GM19099 (cell line): ENCODE data around the gene DNAJC6.
A peak's percentile ranks its signal among the peaks of the same experiment; 100 is the strongest.

Source experiments
- POLR2A ChIP-seq: IDR thresholded peaks from 3 replicates; pipeline ENCODE4 v1.6.1; 2011; ENCODE audit warnings: low read depth; ENCODE audit not compliant: insufficient read length; ENCODE audit errors: extremely low read depth

Gene DNAJC6

DNA sequence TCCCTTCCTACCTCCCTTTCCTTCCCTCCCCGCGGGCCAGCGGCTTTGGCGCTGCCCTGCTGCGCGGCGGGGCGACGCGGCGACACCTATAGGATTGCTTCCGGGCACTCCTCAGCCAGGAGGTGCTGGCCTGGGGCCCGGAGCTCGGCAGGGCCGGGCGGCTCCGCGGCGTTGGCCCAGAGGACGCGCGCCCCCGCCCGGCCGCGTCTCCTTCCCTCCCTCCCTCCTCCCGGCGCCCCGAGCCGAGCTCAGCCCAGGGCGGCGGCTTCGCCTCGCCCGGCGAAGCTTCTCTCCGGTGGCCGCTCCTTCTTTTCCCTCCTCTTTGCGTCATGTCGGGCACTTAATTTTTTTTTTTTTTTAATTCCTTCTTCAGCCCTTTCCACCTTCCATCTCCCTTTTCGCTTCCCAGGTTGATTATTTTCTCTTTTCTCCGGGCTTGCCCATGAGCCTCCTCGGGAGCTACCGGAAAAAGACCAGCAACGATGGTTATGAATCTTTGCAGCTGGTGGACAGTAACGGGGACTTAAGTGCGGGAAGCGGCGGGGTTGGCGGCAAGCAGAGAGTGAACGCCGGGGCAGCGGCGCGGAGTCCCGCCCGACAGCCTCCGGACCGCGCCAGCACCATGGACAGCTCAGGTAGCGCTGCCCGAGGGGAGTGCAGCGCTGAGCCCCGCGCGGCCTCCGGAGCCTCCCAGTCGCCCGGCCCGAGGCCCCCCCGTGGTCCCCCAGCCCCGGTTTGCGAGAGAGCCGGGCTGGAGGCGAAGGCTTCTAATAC, at the start of gene DNAJC6:
TSS of gene DNAJC6 (plus strand) at position 240 of the 774 bp plus-strand sequence. CDS start at position 443, 203 bp downstream.
- TF ChIP-seq POLR2A = no peak

DNA sequence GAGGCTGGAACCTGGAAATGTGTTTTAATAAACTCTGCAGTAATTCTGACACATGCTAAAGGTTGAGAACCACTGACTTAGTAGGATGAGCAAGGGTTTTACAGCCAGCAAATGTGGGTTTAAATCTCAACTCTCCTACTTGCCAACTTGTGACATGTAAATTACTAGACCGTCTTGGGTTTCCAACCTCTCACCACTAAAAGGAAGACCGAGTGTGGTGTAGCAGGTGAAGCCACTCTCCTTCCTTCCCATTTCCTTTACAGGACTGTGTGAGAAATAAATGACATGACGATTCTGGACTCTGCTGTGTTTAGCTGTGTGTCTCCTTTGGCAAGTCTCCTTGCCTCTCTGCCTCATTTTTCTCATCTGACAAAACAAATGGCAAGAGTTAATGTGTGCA, 49.5 kb upstream of the DNAJC6 start:
- TF ChIP-seq POLR2A = no peak

DNA sequence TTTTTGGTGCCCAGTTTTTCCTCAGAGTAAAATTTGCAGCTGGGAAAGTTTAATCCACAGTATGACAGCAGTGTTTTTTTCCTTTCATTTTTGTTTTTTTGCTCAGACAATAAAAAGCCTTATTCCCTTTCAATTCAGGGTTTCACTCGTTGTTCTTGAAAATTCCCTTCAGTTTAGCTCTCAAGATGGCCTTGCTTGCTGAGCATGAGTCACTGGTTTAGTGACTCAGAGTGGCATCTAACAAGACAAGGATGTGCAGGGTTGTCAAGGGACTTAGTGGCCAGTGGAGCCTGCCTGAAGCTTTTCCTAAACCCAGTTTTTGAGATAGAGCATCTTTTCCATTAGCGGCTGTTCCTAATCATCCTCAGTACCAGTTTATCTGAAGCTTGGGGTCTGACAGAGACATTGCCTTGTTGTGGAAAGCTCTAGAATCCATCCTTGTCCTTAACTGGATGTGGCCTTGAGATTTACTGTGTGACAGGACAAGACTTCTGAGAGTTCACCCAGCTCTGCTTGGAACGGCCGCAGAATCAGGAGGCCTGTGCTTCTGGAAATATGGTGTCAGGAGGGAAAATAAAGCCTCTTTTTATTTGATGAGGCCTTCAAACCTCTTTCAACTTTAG, 48.4 kb upstream of the DNAJC6 start:
- TF ChIP-seq POLR2A = no peak

DNA sequence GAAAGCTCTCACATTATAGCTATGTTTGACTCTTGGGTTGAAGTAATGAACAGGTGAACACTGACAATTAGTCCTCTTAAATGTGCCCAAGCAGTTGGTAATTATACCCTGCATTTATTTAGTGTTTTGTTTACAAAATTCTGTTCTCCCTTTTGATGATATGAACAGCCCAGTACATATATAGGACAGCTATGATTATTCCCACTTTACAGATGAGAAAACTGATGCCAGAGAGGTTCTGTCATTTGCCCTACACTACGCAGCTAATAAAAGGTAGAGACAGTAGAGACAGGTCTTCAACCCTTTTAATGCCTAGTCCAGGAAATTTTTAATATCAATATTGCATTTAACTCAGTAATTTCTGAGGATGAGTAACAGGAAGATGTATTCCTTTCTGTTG, 46.1 kb upstream of the DNAJC6 start:
- TF ChIP-seq POLR2A = no peak

DNA sequence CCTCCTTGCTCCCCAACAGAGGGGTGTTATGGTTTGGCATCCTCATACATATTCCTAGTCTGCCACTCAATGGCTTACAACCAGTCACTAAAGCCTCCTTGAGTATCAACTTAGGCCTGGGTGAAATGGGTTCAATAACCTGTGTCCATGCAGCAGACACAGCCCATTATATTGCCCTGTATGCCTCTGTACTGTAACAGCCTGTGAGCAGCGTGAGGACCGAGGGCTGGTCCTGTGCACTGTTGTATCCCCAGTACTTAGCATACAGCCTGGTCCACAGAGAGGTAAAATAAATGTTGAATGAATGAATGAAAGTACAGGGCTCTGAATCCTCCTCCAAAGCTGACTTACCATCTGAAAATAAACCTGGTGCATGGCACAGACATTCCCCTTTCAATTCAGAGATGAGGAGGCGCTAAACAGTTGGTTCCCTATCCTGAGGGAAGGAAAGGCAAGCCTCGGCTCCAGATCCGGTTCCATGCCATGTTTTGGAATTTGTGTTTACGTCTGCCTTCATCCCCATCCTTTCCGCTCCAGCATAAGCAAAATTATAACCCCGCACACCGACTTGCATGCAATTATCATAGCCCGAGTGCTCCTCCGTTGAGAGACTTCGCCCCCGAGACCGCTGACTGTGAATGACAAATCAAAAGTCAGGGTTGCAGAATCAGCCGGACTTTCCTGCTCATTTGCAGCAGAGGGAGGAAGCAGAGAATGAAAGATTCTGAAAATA, 45.0 kb upstream of the DNAJC6 start:
- TF ChIP-seq POLR2A = no peak

DNA sequence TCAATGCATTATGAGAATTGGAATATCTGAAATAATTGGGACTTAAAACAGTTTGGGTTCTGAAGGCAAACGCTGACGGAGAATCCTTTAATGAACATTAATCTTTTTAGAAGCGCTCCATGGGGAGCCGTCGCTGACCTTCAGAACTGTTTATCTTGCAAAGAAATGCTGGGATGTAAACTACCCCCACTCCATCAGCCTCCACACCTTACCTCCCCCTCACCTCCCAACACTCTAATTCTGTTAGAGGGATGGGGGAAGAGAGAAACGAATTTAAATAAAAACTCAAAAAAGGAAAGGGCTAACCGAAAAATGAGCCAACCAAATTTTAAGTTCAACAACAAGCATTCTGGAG, 44.1 kb upstream of the DNAJC6 start:
- no peak for TF ChIP-seq POLR2A

DNA sequence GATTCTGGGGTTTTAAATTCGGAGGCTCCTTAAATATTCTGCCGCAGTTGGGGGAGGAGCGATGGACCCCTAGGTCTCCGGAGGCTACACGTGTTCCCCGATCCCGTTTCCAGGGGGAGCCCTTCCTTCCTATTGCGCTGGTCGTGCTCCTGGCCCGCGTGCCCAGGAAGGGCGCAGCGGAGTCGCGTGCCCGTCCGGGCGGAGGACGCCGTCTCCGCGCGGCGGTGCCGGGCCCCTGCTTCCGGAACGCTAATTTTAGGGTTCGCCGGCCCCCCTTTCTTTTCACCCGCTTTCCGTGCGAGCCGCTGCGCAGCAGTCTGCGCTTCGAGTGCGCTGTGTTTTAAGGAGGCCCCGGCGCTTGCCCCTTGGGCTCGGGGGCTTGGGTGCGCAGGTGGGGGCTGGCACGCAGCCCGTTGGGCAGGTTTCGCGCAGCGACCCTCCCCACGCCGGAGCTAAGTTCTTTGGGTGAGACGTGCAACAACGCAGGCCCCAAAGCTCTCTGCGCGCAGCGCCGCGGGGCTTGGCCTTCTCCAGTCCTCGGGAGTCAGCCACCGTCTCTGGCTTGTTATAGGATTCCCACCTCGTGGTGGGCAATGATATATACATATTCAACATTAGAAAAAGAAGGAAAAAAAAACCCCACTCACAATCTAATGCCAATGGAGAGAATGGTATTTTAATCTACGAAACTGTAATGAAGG, 43.5 kb upstream of the DNAJC6 start:
- TF ChIP-seq POLR2A = peak; percentile 32

DNA sequence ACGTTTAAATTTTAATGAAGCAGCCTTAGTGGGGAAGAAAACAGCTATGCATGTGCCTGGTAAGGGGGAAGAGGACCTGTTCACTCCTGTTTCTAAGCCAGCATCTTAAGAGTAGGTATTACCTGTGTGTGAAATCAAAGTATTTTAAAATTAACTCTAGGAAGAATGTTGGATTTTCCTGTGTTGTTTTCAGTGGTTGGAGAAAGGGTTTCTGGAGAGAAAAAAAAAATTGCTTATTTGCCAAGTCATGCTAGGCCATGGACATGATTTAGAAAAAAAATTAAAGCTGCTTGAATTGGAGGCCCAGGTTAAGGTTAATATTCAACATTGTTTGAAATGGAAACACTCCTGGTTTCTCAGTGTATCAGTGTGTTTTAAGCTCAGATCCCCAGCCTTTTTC, 42.9 kb upstream of the DNAJC6 start:
- no peak for TF ChIP-seq POLR2A

DNA sequence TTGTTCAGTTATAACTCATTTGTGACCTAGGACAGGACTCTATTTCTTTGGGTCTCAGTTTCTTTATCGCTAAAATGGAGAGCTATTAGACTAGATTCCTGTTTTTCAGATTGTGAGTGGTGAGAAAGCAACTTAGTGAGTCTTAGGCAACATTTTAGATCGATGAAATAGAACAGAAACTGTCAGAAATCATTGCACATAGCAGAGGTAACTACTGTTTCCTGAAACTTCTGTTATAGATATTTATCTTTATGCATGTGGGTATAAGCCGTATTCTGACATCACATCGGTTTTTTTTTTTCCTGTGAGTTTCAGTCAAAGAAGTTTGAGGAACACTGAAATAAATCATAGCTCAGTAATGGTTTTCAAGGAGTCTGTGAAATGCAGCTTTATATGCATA, 42.1 kb upstream of the DNAJC6 start:
- TF ChIP-seq POLR2A = no peak

DNA sequence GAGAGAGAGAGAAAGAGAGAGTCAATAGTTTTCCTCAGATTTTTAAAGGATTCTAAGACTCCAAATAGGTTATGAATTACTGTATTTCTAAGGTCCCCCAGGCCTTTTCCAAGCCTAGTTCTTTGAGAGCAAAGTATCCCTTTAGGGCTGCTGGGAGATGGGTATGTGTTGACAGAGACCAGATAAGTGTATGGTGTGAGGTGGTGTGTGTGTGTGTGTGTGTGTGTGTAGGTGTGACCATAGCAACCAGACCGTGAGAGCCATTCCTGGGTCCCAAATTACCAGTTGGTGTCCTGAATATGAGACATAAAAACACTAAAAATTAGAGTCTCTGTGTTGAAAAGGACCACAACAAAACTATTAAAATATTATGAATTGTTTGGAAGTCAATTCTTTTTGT, 41.7 kb upstream of the DNAJC6 start:
- TF ChIP-seq POLR2A = no peak

DNA sequence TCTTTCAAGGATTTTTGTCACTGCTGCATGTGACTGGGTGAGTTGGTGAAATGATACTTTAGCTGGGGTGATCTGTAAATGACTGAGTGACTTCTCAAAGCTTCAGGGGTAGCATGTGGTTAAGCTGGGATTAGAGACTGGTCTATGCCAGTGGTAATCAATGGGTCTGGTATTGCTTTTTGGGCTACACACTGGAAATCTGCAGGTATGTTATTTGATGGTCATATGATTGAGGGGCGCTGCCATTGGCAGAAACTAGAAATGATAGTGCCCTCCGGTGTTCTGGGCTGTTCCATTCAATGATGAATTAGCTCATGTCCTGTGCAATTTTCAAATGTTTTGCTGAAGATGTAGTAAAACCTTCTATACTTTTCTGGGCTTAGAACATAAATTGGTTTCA, 39.7 kb upstream of the DNAJC6 start:
- no peak for TF ChIP-seq POLR2A

DNA sequence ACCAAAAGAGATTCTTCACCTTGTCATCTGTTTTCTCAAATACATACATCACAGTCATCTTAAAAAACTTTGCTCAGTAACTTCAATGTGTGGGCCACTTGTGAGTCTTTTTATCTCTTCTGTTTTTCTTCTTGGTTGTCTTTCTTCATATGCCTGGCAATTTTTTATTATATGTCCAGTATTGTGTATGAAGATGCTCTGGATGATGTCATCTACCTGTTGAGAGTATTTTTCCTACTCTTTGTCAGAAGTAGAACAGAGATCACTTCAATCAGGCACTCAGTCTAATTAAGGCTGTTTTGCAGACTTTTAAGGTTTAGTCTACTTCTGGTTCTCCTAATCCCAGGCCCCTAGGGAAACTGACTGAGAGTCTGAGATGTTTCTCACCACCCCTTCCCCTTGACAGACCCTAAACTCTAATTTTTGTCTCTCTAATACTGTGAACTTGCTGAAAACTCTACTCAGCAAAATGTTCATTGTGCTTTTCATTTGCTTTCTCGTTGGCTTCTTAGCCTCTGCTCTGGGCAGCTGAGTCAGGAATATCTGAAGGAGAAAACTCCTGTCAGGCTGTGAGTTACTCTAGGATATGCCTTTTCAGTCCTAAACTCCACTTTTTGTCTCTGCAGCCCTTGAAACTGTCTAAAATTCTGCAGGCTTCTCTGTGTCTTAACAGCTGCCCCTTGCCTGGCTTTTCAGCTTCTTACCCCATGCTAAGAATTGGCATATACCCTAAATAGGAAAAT, 33.0 kb upstream of the DNAJC6 start:
- TF ChIP-seq POLR2A = no peak

DNA sequence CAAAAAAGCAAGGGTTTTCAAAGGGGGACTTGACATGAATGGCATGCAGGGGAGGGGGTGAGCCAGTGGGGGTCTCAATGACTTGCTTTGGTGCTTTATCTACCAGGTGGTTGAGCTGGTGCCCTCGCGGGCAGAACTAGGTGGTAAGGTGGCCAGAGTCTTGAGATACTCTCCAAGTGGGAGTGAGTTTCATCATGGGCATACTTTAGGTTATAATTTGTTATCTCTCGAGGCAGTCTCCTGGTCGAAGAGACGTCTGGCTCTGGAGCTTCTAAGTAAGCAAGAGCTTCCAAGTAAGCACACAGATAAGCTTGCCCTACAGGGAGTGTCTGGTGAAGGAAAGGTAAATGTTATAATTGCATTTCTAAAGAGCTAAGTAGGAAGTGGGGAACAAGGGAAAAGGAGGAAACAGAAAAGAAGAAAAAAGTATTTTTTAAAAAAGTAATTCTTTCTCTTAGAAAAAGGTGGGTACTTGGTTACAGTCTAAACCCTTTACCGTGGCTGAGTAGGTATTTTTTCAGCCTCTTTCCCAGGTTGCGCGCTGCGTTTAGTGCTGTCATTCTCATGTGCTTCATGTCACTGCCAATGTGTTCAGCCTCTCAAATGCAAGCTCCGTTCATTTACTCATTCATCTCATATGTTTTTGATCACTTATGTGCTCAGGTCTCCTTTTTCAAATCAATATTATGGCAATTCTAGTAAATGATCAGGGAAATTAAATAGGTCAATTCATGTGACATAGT, 31.6 kb upstream of the DNAJC6 start:
- TF ChIP-seq POLR2A = no peak

DNA sequence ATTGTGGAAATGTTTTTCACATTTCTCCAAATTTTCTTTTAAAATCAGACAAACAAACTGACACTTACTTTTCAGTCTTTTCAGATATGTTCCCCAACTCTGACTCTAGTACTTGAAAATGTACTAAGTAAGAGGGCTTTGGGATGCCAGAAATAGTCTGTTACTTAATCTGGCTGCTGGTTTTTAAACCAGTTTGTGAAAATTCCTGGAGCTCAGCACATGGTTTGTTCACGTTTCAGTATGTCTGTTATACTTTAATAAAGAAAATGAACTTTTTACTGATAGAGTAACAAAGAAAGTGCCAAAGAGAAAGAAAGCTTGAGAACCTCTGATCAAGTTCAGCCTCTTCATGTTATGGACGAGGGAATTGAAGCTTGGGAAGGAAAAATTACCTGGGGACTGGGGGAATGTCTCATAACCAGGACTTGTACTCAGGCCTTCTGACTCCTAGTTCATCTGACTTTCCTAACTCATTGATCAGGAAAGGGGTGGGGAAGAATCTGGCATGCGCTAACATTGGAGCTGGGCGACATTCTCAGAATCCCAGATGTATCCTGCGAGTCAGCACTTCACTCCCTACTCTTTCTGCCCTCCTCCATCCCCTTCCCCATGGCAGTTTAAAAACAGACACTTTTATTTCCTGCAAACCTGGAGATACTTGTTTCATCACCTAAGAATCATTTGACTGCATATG, 30.8 kb upstream of the DNAJC6 start:
- no peak for TF ChIP-seq POLR2A
